ENCODE measurements around the gene BNC2. TPM values are rescaled to one million over a fixed set of nuclear protein-coding genes. Genes with fewer than 3 reads are reported as not detected.

BNC2 gene
- total RNA-seq, 6 experiments from 2014 or later = 0.22 to 0.80 (median 0.36) TPM

DNA sequence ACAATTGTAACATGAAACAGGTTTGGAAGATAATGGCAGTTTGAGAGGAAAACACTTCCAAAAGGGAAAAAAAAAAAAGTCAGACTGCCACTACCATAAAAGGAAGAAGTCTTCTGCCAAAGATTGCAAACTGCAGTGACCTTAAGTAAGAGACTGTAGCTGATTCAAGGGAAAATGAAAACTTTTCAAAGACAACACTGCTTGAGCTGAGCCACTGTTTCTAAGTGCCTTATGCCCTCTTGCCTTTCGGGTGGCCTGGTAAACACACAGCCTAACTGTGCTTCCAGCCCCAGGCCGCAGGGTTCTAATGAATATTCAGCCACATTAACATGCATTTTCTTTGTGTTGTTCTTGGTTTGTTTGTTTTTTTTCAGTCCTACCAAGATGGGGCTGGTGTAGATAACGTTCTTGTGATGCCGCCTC is 354.6 kb downstream of the BNC2 start:
- H3K27ac ChIP-seq = no peak overlapping the region
- DNase-seq (no peak), ATAC-seq (peak in 3 of 4 donors; percentile 55 to 72 (median 57))
- intact Hi-C loops (cut with DNase I) = no loop called here
- no peaks in the 10 kb centered on the region for H3K27me3 ChIP-seq
- no peaks in the 10 kb centered on the region for H3K4me1 ChIP-seq
- TF ChIP-seq, protein P1, sequence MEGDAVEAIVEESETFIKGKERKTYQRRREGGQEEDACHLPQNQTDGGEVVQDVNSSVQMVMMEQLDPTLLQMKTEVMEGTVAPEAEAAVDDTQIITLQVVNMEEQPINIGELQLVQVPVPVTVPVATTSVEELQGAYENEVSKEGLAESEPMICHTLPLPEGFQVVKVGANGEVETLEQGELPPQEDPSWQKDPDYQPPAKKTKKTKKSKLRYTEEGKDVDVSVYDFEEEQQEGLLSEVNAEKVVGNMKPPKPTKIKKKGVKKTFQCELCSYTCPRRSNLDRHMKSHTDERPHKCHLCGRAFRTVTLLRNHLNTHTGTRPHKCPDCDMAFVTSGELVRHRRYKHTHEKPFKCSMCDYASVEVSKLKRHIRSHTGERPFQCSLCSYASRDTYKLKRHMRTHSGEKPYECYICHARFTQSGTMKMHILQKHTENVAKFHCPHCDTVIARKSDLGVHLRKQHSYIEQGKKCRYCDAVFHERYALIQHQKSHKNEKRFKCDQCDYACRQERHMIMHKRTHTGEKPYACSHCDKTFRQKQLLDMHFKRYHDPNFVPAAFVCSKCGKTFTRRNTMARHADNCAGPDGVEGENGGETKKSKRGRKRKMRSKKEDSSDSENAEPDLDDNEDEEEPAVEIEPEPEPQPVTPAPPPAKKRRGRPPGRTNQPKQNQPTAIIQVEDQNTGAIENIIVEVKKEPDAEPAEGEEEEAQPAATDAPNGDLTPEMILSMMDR (IDR thresholded peaks at IDR 0.05) = no peak
- no peak for TF ChIP-seq POLR2A (IDR thresholded peaks at IDR 0.05)
- 48% methylated on average over 4 of the region's 4 CpGs for WGBS (ENCODE audit: insufficient coverage, low coverage, low lambda C conversion rate, missing lambda C conversion rate)
- no peaks in the 10 kb centered on the region for H3K9me3 ChIP-seq
- H3K36me3 ChIP-seq = no peaks in the 10 kb centered on the region
- no peak overlapping the region for H3K4me3 ChIP-seq

DNA sequence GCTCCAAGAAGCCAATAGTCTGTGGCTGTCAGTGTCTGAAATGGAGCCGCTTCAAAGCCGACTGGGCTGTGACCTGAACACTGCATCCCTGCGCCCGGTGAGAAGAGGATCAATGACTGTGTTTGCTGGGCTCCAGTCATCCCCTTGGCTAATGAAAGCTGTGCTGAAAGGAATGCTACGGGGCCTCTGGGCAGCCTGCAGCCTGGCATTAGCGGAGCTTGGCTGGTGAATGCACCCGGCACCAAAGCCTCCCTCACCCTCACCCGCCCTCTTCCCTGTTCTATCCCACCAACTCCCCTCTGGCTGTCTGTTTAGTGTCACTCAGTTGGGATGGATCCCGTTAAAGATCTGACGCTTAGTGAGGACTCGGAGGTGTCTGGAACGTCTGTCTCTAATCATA is 355.3 kb downstream of the BNC2 start:
- H3K36me3 ChIP-seq = no peaks in the 10 kb centered on the region
- intact Hi-C loops (cut with DNase I) = no loop called here
- TF ChIP-seq, protein P1 (IDR thresholded peaks at IDR 0.05) = no peak
- TF ChIP-seq POLR2A (IDR thresholded peaks at IDR 0.05) = no peak
- 58% methylated on average over 6 of the region's 12 CpGs for WGBS (ENCODE audit: insufficient coverage, low coverage, low lambda C conversion rate, missing lambda C conversion rate)
- H3K27ac ChIP-seq = no peak overlapping the region
- H3K27me3 ChIP-seq = no peaks in the 10 kb centered on the region
- H3K4me3 ChIP-seq = no peak overlapping the region
- peak in 2 of 4 donors; percentile 37 to 62 for ATAC-seq
- no peaks in the 10 kb centered on the region for H3K4me1 ChIP-seq
- no peak for DNase-seq
- no peaks in the 10 kb centered on the region for H3K9me3 ChIP-seq

DNA sequence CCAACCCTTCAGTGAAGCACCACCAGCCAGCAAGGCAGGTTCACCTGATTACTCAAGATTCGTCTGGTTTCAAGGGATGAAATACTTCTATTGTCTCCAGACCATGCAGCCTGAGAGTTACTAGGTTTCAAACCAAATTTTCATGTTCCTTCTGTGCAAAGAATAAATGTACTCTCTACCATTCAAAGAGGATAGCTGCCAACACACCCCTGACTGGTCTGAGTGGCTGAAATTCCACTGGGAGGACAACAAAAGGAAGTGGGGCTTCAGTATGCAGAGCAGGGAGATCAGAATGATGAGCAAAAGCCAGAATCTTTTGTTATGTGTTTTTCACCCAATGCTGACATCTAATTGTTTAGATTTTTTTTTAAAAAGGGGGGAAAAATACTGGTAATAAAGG is 356.3 kb downstream of the BNC2 start:
- DNase-seq (no peak), ATAC-seq (no peak)
- intact Hi-C loops (cut with DNase I) = no loop called here
- no peak overlapping the region for H3K4me3 ChIP-seq
- no peaks in the 10 kb centered on the region for H3K36me3 ChIP-seq
- H3K4me1 ChIP-seq = no peaks in the 10 kb centered on the region
- no peak overlapping the region for H3K27ac ChIP-seq
- H3K27me3 ChIP-seq = no peaks in the 10 kb centered on the region
- no peaks in the 10 kb centered on the region for H3K9me3 ChIP-seq
- no peak for TF ChIP-seq POLR2A (IDR thresholded peaks at IDR 0.05)
- TF ChIP-seq, protein P1 (IDR thresholded peaks at IDR 0.05) = no peak
- WGBS (ENCODE audit: insufficient coverage, low coverage, low lambda C conversion rate, missing lambda C conversion rate) = 50% methylated on average over 1 of the region's 1 CpG

DNA sequence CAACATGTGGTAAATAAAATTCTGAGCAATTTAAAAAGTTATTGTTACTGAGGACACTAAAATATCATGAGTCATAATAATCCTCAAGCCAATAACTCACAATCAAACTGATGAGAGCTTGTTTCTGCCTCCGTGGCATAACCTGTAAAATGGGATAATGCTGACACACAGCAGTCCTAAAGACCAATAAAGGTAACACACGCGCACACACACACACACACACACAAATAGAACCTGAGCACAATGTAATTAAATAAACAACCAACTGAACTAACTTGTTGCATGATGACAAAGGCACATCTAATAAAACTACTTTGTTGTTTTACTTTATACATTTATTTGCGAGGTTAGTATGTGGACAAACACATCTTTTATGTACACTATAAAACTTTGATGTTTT is 358.2 kb downstream of the BNC2 start:
- no peak overlapping the region for H3K27ac ChIP-seq
- no peaks in the 10 kb centered on the region for H3K4me1 ChIP-seq
- intact Hi-C loops (cut with DNase I) = no loop called here
- DNase-seq (no peak), ATAC-seq (no peak)
- no peak overlapping the region for H3K4me3 ChIP-seq
- H3K9me3 ChIP-seq = no peaks in the 10 kb centered on the region
- no peaks in the 10 kb centered on the region for H3K27me3 ChIP-seq
- TF ChIP-seq POLR2A (IDR thresholded peaks at IDR 0.05) = no peak
- TF ChIP-seq, protein P1 (IDR thresholded peaks at IDR 0.05) = no peak
- WGBS (ENCODE audit: insufficient coverage, low coverage, low lambda C conversion rate, missing lambda C conversion rate) = 84% methylated on average over 4 of the region's 4 CpGs
- H3K36me3 ChIP-seq = no peaks in the 10 kb centered on the region

DNA sequence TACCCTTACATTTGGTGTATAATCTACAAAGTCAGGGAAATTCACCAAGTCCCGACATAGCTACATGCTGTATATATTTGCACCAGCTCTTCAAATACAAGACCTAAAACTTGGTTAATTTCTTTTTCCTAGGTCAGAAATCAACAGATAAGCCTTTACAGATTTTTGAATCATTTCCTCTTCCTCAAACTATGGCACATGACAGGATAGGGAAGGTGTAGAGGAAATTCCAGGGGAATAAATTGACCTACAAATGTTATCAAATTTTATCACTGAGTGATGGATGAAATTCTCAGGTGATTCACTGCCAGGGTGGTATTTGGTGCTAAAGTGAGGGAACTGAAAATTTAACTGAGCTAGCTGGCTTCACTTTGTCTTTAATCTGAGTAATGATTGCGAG is 360.0 kb downstream of the BNC2 start:
- DNase-seq (no peak), ATAC-seq (no peak)
- no peaks in the 10 kb centered on the region for H3K9me3 ChIP-seq
- no peaks in the 10 kb centered on the region for H3K4me1 ChIP-seq
- H3K36me3 ChIP-seq = no peaks in the 10 kb centered on the region
- no peak for TF ChIP-seq POLR2A (IDR thresholded peaks at IDR 0.05)
- TF ChIP-seq, protein P1 (IDR thresholded peaks at IDR 0.05) = no peak
- no peak overlapping the region for H3K27ac ChIP-seq
- no peaks in the 10 kb centered on the region for H3K27me3 ChIP-seq
- H3K4me3 ChIP-seq = no peak overlapping the region
- WGBS (ENCODE audit: insufficient coverage, low coverage, low lambda C conversion rate, missing lambda C conversion rate) = 87% methylated on average over 2 of the region's 2 CpGs
- intact Hi-C loops (cut with DNase I) = no loop called here

Measured in right lobe of liver (tissue), 6 donors.